A549 (cell line): ENCODE data around the gene VWA8.

Experiments used
- CHD2 ChIP-seq: fragments of 150-350 bp; IDR thresholded peaks from 2 replicates; pipeline ENCODE4 v1.6.1; 2014; ENCODE audit warnings: low read length; ENCODE audit not compliant: partially characterized antibody
- CTCF ChIP-seq: fragments of >200 bp; sonication (Bioruptor Twin); formaldehyde crosslinking; IDR thresholded peaks from 3 replicates; pipeline ENCODE4 v1.5.1; 2016
- EP300 ChIP-seq, 2 experiments: fragments of >200 bp; sonication (Bioruptor Twin); formaldehyde crosslinking; IDR thresholded peaks; 2 replicates in 1 of 2; 3 replicates in 1 of 2; pipeline ENCODE4 v1.6.1; 2016 to 2017
- GATA3 ChIP-seq: IDR thresholded peaks from 2 replicates; pipeline ENCODE4 v1.6.1; 2012; ENCODE audit warnings: borderline replicate concordance
- HDAC2 ChIP-seq: fragments of 200-600 bp; sonication (generic); IDR thresholded peaks from 2 replicates; pipeline ENCODE4 v1.6.1; 2016
- JUN ChIP-seq, 2 experiments: fragments of >200 bp; sonication (Bioruptor Twin); formaldehyde crosslinking; IDR thresholded peaks; 2 replicates in 1 of 2; 3 replicates in 1 of 2; pipeline ENCODE4 v1.6.1; 2016 to 2017
- KDM1A ChIP-seq: fragments of 200-600 bp; sonication (generic); IDR thresholded peaks from 2 replicates; pipeline ENCODE4 v1.6.1; 2016; ENCODE audit warnings: low read depth, mild to moderate bottlenecking
- MYC ChIP-seq: IDR thresholded peaks from 2 replicates; pipeline ENCODE4 v1.6.1; 2012; ENCODE audit warnings: mild to moderate bottlenecking, inconsistent platforms, low read length, improper control_type of control experiment, borderline replicate concordance
- NFE2L2 ChIP-seq: fragments of 150-350 bp; conservative IDR thresholded peaks from 2 replicates; pipeline ENCODE4 v1.6.1; 2014; ENCODE audit warnings: low read length
- POLR2A ChIP-seq: IDR thresholded peaks from 2 replicates; pipeline ENCODE4 v1.6.1; 2012; ENCODE audit warnings: mild to moderate bottlenecking, low read length
- REST ChIP-seq: fragments of 200-600 bp; sonication (generic); IDR thresholded peaks from 2 replicates; pipeline ENCODE4 v1.6.1; 2016; ENCODE audit warnings: antibody characterized with exemption, mild to moderate bottlenecking, moderate library complexity
- RFX5 ChIP-seq: fragments of 450-650 bp; IDR thresholded peaks from 2 replicates; pipeline ENCODE4 v1.7.1; 2014; ENCODE audit warnings: antibody characterized with exemption, mild to moderate bottlenecking, moderate library complexity
- SMC3 ChIP-seq: fragments of >200 bp; sonication (Bioruptor Twin); formaldehyde crosslinking; IDR thresholded peaks from 3 replicates; pipeline ENCODE4 v1.6.1; 2018; ENCODE audit warnings: inconsistent platforms
- SREBF2 ChIP-seq: fragments of 450-650 bp; IDR thresholded peaks from 2 replicates; pipeline ENCODE4 v1.6.1; 2014; ENCODE audit warnings: mild to moderate bottlenecking, moderate library complexity

- no peak for TF ChIP-seq NFE2L2
- TF ChIP-seq CTCF: no peak
- no peak for TF ChIP-seq SREBF2
- no peak for TF ChIP-seq REST
- TF ChIP-seq SMC3: no peak
- TF ChIP-seq POLR2A: no peak
- no peak for TF ChIP-seq EP300 (IDR thresholded peaks at IDR 0.05)
- no peak for TF ChIP-seq KDM1A
- no peak for TF ChIP-seq MYC
- TF ChIP-seq RFX5: no peak
- TF ChIP-seq JUN (IDR thresholded peaks at IDR 0.05): no peak
- no peak for TF ChIP-seq GATA3
- TF ChIP-seq CHD2: no peak
- no peak for TF ChIP-seq HDAC2
Observed at GRCh38 chr13:41939398-41939797, 21.5 kb downstream of the VWA8 start.
